ENCODE measurements around the gene PARP11.

The PARP11 gene

DNA sequence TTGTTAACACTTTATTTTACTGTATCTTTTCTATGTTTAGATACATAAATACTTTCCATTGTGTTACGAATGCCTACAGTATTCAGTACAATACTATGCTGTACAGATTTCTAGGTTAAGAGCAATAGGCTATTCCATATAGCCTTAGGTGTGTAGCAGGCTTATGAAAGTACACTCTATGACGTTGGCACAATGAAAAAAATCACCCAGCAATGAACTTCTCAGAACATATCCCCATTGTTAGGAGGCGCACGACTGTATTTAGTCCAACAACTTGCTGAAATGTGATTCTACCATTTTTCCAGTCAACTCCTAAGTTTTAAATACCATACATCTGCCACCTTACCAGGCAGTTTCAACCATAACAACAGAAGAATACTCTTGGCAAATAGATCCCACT lies 1.8 kb downstream of the PARP11 start:
- Histone ChIP-seq H3K36me3 (ENCODE audit: control insufficient read depth, low read length) (peaks cover 2% of the 10 kb centered on the region; the same call in 1 of the 2 replicates), H3K27me3 (ENCODE audit: control insufficient read depth, low read length) (no peaks in the 10 kb centered on the region), H3K27ac (ENCODE audit: low read depth, low read length) (no peak overlapping the region), H3K9me2 (replicated peaks; ENCODE audit: control insufficient read depth, low read length) (no peaks in the 10 kb centered on the region), H3K4me1 (ENCODE audit: control insufficient read depth, low read length) (peaks cover 34% of the 10 kb centered on the region), H3F3A (ENCODE audit: control insufficient read depth, insufficient read depth) (no peaks in the 10 kb centered on the region), H3K9me3 (ENCODE audit: control insufficient read depth, insufficient read depth, low read length) (peaks cover 5% of the 10 kb centered on the region; the same call in 1 of the 2 replicates), H4K20me1 (ENCODE audit: control insufficient read depth, insufficient read depth, low read depth, low read length) (no peaks in the 10 kb centered on the region), H3K79me2 (ENCODE audit: control insufficient read depth, low read length) (peaks cover 55% of the 10 kb centered on the region), H3K4me2 (ENCODE audit: low read length) (peak overlapping the region; percentile 71), H3K4me3 (ENCODE audit: low read length) (peak overlapping the region; percentile 79)
- TF ChIP-seq EZH2phosphoT487 (IDR thresholded peaks at IDR 0.05; ENCODE audit: borderline replicate concordance, low read length) = no peak

DNA sequence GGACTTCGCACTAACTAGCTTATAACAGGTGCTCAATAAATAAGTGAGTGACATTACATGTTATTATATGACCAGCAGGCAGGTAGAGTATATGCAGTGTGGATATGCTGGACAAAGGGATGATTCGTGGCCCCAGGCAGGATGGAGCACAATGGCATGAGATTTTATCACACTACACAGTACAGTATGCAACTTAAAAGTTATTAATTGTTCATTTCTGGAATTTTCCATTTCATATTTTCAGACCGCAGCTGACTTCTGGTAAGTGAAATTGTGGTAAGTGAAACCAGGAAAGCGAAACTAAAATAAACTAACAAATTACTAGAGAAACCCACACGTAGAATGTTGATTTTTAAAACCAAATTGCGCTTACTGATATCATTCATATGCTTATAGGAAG lies 3.3 kb downstream of the PARP11 start:
- Histone ChIP-seq H3K4me1 (ENCODE audit: control insufficient read depth, low read length) (peaks cover 34% of the 10 kb centered on the region), H3K36me3 (ENCODE audit: control insufficient read depth, low read length) (peaks cover 6% of the 10 kb centered on the region; the same call in 1 of the 2 replicates), H3K79me2 (ENCODE audit: control insufficient read depth, low read length) (peaks cover 58% of the 10 kb centered on the region), H3K27me3 (ENCODE audit: control insufficient read depth, low read length) (no peaks in the 10 kb centered on the region), H3K4me2 (ENCODE audit: low read length) (peak overlapping the region; percentile 71), H4K20me1 (ENCODE audit: control insufficient read depth, insufficient read depth, low read depth, low read length) (no peaks in the 10 kb centered on the region), H3K4me3 (ENCODE audit: low read length) (peak overlapping the region; percentile 79), H3K9me3 (ENCODE audit: control insufficient read depth, insufficient read depth, low read length) (peaks cover 20% of the 10 kb centered on the region), H3F3A (ENCODE audit: control insufficient read depth, insufficient read depth) (no peaks in the 10 kb centered on the region), H3K9me2 (replicated peaks; ENCODE audit: control insufficient read depth, low read length) (no peaks in the 10 kb centered on the region), H3K27ac (ENCODE audit: low read depth, low read length) (no peak overlapping the region)
- TF ChIP-seq, protein P1, sequence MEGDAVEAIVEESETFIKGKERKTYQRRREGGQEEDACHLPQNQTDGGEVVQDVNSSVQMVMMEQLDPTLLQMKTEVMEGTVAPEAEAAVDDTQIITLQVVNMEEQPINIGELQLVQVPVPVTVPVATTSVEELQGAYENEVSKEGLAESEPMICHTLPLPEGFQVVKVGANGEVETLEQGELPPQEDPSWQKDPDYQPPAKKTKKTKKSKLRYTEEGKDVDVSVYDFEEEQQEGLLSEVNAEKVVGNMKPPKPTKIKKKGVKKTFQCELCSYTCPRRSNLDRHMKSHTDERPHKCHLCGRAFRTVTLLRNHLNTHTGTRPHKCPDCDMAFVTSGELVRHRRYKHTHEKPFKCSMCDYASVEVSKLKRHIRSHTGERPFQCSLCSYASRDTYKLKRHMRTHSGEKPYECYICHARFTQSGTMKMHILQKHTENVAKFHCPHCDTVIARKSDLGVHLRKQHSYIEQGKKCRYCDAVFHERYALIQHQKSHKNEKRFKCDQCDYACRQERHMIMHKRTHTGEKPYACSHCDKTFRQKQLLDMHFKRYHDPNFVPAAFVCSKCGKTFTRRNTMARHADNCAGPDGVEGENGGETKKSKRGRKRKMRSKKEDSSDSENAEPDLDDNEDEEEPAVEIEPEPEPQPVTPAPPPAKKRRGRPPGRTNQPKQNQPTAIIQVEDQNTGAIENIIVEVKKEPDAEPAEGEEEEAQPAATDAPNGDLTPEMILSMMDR (IDR thresholded peaks at IDR 0.05; ENCODE audit: low read depth, low read length, poor library complexity, severe bottlenecking) = no peak
- no peak for TF ChIP-seq EZH2phosphoT487 (IDR thresholded peaks at IDR 0.05; ENCODE audit: borderline replicate concordance, low read length)

DNA sequence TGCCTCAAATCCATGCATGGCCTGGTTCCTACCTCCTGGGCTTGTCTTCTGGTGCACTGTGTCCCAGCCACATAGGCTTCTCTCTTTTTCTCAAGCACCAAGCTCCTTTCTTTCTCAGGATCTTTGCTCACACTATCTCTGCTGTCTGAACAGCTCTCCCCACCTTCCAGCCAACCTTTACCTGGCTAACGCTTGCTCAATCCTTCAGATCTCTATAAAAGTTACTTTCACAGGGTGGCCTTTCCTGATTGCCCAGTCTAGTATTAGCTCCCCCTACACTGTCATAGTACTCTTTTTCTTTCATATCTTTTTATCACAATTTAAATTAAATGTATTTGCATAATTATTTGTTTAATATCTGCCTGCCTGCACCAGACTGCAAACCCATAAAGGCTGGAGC lies 3.8 kb downstream of the PARP11 start:
- H3K4me2 ChIP-seq (ENCODE audit: low read length) = peak overlapping the region; percentile 71
- H3K4me3 ChIP-seq (ENCODE audit: low read length) = no peak overlapping the region
- no peak overlapping the region for H3K27ac ChIP-seq (ENCODE audit: low read depth, low read length)
- no peaks in the 10 kb centered on the region for H3F3A ChIP-seq (ENCODE audit: control insufficient read depth, insufficient read depth)
- H3K79me2 ChIP-seq (ENCODE audit: control insufficient read depth, low read length) = peaks cover 58% of the 10 kb centered on the region
- H3K36me3 ChIP-seq (ENCODE audit: control insufficient read depth, low read length) = peaks cover 8% of the 10 kb centered on the region; the same call in 1 of the 2 replicates
- H4K20me1 ChIP-seq (ENCODE audit: control insufficient read depth, insufficient read depth, low read depth, low read length) = no peaks in the 10 kb centered on the region
- peaks cover 34% of the 10 kb centered on the region for H3K4me1 ChIP-seq (ENCODE audit: control insufficient read depth, low read length)
- H3K9me3 ChIP-seq (ENCODE audit: control insufficient read depth, insufficient read depth, low read length) = peaks cover 22% of the 10 kb centered on the region
- H3K27me3 ChIP-seq (ENCODE audit: control insufficient read depth, low read length) = no peaks in the 10 kb centered on the region
- no peaks in the 10 kb centered on the region for H3K9me2 ChIP-seq (replicated peaks; ENCODE audit: control insufficient read depth, low read length)
- TF ChIP-seq, protein P1 (IDR thresholded peaks at IDR 0.05; ENCODE audit: low read depth, low read length, poor library complexity, severe bottlenecking) = no peak
- no peak for TF ChIP-seq EZH2phosphoT487 (IDR thresholded peaks at IDR 0.05; ENCODE audit: borderline replicate concordance, low read length)

DNA sequence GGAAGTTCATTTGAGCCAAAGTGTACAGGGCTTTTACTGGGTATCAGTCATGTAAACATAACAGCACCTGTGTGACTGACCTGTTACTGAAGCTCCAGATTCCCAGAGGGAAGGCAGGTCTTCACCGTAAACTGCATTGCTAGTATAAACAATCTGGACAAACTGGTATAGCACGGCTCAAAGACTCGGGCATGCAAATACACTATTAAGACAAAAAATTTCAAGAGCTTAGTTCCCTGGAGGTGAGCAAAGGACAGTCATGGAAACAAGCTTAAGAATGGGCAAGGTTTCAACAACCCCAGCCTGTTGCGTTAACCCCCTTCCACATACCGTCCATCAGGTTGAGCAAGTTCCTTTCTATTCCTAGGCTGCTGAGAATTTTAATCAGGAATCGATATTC lies 9.4 kb downstream of the PARP11 start:
- Histone ChIP-seq H3K27me3 (ENCODE audit: control insufficient read depth, low read length) (no peaks in the 10 kb centered on the region), H3K4me1 (ENCODE audit: control insufficient read depth, low read length) (no peaks in the 10 kb centered on the region), H3K4me3 (ENCODE audit: low read length) (no peak overlapping the region), H3K36me3 (ENCODE audit: control insufficient read depth, low read length) (0 out of 2 replicates have a peak, but pooled peaks cover 8% of the 10 kb centered on the region), H3K27ac (ENCODE audit: low read depth, low read length) (no peak overlapping the region), H3F3A (ENCODE audit: control insufficient read depth, insufficient read depth) (no peaks in the 10 kb centered on the region), H3K9me3 (ENCODE audit: control insufficient read depth, insufficient read depth, low read length) (peaks cover 19% of the 10 kb centered on the region), H3K9me2 (replicated peaks; ENCODE audit: control insufficient read depth, low read length) (no peaks in the 10 kb centered on the region), H3K4me2 (ENCODE audit: low read length) (no peak overlapping the region), H3K79me2 (ENCODE audit: control insufficient read depth, low read length) (peaks cover 17% of the 10 kb centered on the region), H4K20me1 (ENCODE audit: control insufficient read depth, insufficient read depth, low read depth, low read length) (no peaks in the 10 kb centered on the region)
- TF ChIP-seq, protein P1 (IDR thresholded peaks at IDR 0.05; ENCODE audit: low read depth, low read length, poor library complexity, severe bottlenecking) = no peak
- no peak for TF ChIP-seq EZH2phosphoT487 (IDR thresholded peaks at IDR 0.05; ENCODE audit: borderline replicate concordance, low read length)
